ELF-1 (cell line): ENCODE data around the gene AUTS2.

Experiments used
- DNase-seq: peaks from one replicate; pipeline ENCODE4 v3.0.0-alpha.2; 2016; ENCODE audit warnings: low read depth, low spot score

AUTS2 gene

DNA sequence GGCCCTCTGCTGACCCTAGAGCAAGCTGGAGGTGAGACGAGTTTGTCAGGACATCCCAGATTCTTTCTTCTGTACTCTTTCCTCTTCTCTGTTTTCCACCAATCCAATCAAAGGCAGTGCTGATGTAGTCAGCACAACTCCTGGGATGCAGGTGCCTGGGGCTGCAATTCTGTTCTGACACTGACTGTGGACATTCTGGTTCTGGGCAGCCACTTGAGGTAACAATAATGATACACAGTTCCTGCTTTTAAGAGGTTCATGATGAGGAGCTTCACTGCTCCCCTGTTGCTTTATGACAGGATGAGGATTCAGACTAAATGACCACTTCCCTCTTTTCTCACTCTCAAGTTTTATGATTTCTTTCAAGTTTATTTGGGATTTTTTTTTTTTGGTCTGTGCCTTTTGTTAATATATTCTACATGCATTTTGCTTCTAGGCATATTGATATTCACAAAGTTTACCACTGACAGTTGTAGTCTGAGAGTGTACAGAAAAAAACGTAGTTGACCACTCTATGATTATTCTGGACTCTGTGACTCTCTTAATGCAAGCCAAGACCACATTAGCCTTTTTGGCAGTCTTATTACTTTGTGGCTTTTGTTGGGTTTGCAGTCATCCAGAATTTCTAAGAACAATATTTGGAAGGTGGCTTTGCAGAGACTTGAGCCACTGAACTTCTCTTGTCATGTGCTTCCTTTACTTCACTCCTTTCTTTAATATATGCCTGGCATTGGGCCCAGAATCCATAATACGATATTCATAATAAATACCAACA is 247.6 kb downstream of the AUTS2 start:
- peak; percentile 68 for DNase-seq

- DNase-seq = no peak
Observed at GRCh38 chr7:69847921-69848612, 249.8 kb downstream of the AUTS2 start.

GRCh38 chr7:69849268-69849667 is 251.0 kb downstream of the AUTS2 start:
- no peak for DNase-seq

- no peak for DNase-seq
Observed at GRCh38 chr7:69857014-69857413, 258.7 kb downstream of the AUTS2 start.

- peak; percentile 26 for DNase-seq
Observed at GRCh38 chr7:69858471-69858870, 260.2 kb downstream of the AUTS2 start.

- no peak for DNase-seq
Observed at GRCh38 chr7:69859342-69859741, 261.1 kb downstream of the AUTS2 start.

- no peak for DNase-seq
Observed at GRCh38 chr7:69860486-69860885, 262.2 kb downstream of the AUTS2 start.

- no peak for DNase-seq
Observed at GRCh38 chr7:69860941-69861622, 262.8 kb downstream of the AUTS2 start.

DNA sequence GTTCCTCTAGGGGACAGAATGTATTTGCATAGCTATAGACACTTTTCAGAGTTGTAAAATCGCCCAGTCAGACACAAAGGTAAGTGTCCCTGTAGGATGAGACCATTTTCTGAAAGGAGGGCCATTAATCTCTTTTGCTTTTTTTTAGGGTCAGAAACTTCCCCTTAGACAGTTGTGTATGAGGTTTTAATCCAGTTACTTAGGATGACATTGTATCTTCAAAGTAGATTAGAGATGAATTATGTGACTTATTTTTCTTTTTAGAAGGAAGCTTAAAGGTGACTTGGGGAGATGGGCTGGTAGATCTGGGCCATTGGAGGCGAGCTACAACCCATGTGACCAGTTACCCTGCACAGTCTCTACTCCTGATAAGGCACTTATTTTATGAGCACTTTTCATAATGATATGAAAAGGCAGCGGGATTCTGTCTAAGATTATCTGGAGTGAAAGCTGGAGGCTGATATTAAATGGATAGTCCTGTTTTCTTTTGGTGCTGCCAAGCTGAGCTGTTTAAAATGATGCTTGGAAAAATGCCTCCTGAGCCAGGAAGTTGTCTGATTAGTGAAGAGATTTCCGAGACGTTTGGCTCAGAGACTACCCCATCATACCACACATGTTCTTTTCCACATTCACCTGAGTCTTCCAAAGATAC is 264.3 kb downstream of the AUTS2 start:
- no peak for DNase-seq

DNA sequence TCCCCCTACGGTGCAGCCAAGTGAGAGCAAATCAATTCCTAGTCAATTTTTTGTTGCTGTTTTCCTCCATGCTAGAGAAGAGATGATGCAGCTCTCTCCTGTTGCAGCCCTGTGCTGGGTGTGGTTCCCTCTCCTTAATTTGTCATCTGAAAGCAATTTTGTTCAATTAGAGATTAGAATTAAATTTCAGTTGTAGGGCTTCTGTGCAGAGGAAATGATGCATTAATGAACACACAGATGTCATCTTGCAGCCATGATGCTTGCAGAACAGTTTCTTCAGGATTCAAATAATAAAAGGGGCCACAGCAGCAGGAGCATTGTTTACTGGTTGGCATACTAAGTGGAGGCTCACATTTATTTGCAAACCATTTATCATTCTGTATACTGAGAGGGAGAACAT is 266.0 kb downstream of the AUTS2 start:
- no peak for DNase-seq

DNA sequence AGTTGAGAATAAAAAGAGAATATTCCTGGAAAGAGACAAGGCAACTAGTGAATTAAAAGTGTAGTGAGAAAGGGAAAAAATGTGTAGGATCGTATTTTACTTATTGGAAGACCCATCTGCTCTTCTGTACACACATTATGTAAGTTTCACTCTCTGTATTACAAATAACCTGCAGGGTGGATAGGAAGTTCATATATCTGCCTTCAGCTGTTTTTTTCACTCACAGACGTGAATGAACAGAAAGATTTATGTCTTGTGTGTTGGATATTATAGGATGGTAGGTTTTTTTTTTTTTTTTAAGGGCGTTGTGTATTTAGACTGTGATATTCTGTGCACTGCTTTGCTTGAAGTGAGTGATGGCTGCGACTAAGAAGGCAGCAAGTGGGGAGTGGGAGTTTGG is 266.5 kb downstream of the AUTS2 start:
- DNase-seq = no peak

DNA sequence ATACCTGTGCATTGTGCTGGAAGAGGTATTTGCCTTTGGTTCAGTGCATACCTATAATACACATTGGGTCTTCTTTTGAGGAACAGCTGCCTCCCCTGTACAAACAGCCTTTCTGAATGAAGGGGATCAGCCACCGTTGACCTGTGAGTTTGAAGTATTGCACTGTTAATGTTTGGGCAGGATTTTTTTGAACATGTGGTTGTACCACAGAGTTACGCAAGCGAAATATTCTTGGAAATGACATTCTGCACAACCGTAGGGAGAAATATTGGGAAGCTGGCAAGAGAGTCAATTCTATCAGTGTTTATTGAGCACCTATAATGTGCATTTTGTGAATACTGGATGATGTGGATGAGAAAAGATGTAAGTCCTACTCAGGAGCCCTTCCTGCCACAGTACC is 270.6 kb downstream of the AUTS2 start:
- DNase-seq = no peak

GRCh38 chr7:69871213-69871885 is 273.1 kb downstream of the AUTS2 start:
- DNase-seq = no peak

GRCh38 chr7:69871886-69872569 is 273.8 kb downstream of the AUTS2 start:
- DNase-seq = no peak

GRCh38 chr7:69873512-69873911 is 275.2 kb downstream of the AUTS2 start:
- no peak for DNase-seq

- DNase-seq = no peak
Observed at GRCh38 chr7:69878015-69878414, 279.7 kb downstream of the AUTS2 start.

- no peak for DNase-seq
Observed at GRCh38 chr7:69878591-69878990, 280.3 kb downstream of the AUTS2 start.

DNA sequence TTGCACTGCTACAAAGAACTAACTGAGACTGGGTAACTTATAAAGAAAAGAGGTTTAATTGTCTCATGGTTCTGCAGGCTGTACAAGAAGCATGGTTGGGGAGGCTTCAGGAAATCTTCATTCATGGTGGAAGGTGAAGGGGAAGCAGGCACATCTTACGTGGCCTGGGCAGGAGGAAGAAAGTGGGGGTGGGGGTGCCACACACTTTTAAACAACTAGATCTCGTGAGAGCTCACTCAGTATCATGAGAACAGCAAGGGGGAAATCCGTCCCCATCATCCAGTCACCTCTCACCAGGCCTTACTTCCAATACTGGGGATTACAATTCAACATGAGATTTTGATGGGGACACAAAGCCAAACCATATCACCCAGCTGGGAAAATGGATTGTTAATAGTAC is 281.7 kb downstream of the AUTS2 start:
- no peak for DNase-seq

DNA sequence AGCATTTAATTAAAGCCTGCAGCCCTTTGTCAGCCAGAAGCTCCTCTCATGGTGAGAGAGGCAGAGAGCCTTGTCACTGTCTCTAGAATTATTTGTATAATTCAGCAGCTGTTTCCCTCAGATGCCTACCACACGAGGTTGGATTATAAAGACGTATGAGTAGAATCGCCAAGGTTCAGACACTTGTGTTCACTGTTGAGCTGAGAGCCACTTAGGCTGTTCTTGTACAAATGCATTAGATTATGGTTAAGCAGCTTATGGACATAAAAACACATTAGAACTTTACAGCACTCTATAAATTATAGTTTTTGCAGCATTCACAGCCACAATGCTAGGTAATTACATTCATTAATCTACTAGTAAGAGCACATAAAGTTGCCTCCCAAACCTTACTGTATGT is 282.6 kb downstream of the AUTS2 start:
- no peak for DNase-seq

DNA sequence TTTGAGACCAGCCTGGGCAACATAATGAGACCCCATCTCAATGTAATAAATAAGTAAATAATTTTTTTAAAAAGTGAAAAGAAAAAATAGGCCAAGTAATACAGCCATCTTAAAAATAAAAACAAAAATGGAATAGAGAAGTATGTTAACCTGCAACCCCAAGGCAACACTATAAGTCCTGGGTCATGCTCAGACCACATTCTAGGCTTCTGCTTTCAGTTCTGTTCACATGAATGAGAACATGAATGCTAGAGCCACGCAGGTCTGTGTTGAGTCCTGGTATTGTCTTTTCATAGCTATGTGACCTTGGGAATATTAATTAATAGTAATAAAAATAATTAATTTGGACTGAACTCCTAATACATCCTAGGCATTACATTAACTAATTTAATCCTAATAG is 284.0 kb downstream of the AUTS2 start:
- no peak for DNase-seq

DNA sequence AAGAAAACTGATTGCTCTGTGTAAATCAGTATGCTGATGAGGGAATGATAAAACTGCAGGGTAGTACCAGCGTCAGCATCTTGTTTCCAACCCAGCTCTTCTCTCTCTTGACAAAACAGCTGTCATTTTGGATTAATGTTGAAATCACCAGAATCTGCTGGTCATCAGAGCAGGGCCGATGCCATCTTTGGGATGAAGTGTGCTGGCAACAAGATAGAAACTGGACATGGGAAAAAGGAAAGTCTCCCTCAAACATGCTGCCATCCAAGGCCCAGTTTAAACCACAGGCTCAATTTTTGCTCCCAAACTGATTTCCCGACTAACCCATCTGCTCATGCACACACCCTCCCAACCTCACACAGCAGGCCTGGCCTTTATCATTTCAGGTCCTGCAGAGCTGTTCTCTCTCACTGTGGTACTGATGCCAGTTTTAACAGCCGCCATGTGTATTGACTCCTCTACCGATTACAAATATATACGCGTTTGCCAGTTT is 285.2 kb downstream of the AUTS2 start:
- DNase-seq = no peak
